DND-41 (cell line): ENCODE results near the gene NEURL1.

ENCODE experiments used
- ATAC-seq: fragments of 200-7000 bp; cut with Tn5 transposase; 3 replicates; pipeline ENCODE4 v1.9.1; 2021; ENCODE audit warnings: low read depth; ENCODE audit not compliant: insufficient read depth
- DNase-seq: peaks from one replicate; pipeline ENCODE4 v3.0.0-alpha.2; 2020
- H2AFZ ChIP-seq: 2 replicates; pipeline ENCODE4 v1.6.0; 2012; ENCODE audit warnings: low read depth, low read length
- H3K27ac ChIP-seq: 2 replicates; pipeline ENCODE4 v1.5.1; 2012; ENCODE audit warnings: low read length, inconsistent platforms
- H3K27me3 ChIP-seq: fragments of 200-600 bp; sonication (generic); 2 replicates; pipeline ENCODE4 v1.6.0; 2012; ENCODE audit warnings: low read length, mild to moderate bottlenecking, inconsistent platforms; ENCODE audit not compliant: insufficient read depth, poor library complexity
- H3K36me3 ChIP-seq: 2 replicates; pipeline ENCODE4 v1.5.1; 2012; ENCODE audit warnings: low read length, inconsistent platforms; ENCODE audit not compliant: insufficient read depth
- H3K4me1 ChIP-seq: 2 replicates; pipeline ENCODE4 v1.5.1; 2012; ENCODE audit warnings: mild to moderate bottlenecking, low read length; ENCODE audit not compliant: insufficient read depth
- H3K4me2 ChIP-seq: 2 replicates; pipeline ENCODE4 v1.6.0; 2012; ENCODE audit warnings: mild to moderate bottlenecking, moderate library complexity, low read length, inconsistent platforms; ENCODE audit not compliant: insufficient read depth
- H3K4me3 ChIP-seq, 2 experiments: fragments of 200-600 bp in 1 of 2; shearing (Covaris generic) in 1 of 2; 2 replicates each; pipeline ENCODE4 v1.5.1; 2012 to 2016; ENCODE audit warnings: inconsistent platforms in 2 of 2, low read length in 2 of 2, mild to moderate bottlenecking in 2 of 2, low read depth in 1 of 2, moderate library complexity in 1 of 2
- H3K79me2 ChIP-seq: 2 replicates; pipeline ENCODE4 v1.6.0; 2012; ENCODE audit warnings: low read length, inconsistent platforms; ENCODE audit not compliant: insufficient read depth
- H3K9ac ChIP-seq: 2 replicates; pipeline ENCODE4 v1.6.0; 2012; ENCODE audit warnings: low read depth, mild to moderate bottlenecking, inconsistent platforms, low read length, moderate library complexity
- H3K9me3 ChIP-seq: 2 replicates; pipeline ENCODE4 v1.5.1; 2012; ENCODE audit warnings: low read length, moderate library complexity, mild to moderate bottlenecking, inconsistent platforms; ENCODE audit not compliant: insufficient read depth, severe bottlenecking
- H4K20me1 ChIP-seq: 2 replicates; pipeline ENCODE4 v1.6.0; 2012; ENCODE audit warnings: low read length; ENCODE audit not compliant: insufficient read depth
- CTCF ChIP-seq: IDR thresholded peaks from 2 replicates; pipeline ENCODE4 v1.5.1; 2012; ENCODE audit warnings: borderline replicate concordance, low read length, moderate library complexity, mild to moderate bottlenecking; ENCODE audit not compliant: poor library complexity, severe bottlenecking; ENCODE audit errors: extremely low read depth
- EZH2 ChIP-seq: IDR thresholded peaks from 3 replicates; pipeline ENCODE4 v1.6.1; 2012; ENCODE audit warnings: borderline replicate concordance, low read depth, mild to moderate bottlenecking, moderate library complexity, low read length, inconsistent platforms; ENCODE audit not compliant: severe bottlenecking

Gene NEURL1

GRCh38 chr10:103552856-103553742, 59.6 kb downstream of the NEURL1 start:
- Histone ChIP-seq H4K20me1 (no peaks in the 10 kb centered on the region; the same call in 1 of the 2 replicates), H3K9me3 (no peaks in the 10 kb centered on the region), H3K27ac (no peak overlapping the region), H3K4me3 (no peak overlapping the region), H3K9ac (no peak overlapping the region), H3K4me1 (no peaks in the 10 kb centered on the region), H3K36me3 (no peaks in the 10 kb centered on the region), H3K79me2 (no peaks in the 10 kb centered on the region), H3K4me2 (no peak overlapping the region), H2AFZ (no peak overlapping the region), H3K27me3 (no peaks in the 10 kb centered on the region)
- no peak for ATAC-seq
- DNase-seq: no peak
- no peak for TF ChIP-seq CTCF
- TF ChIP-seq EZH2: no peak

DNA sequence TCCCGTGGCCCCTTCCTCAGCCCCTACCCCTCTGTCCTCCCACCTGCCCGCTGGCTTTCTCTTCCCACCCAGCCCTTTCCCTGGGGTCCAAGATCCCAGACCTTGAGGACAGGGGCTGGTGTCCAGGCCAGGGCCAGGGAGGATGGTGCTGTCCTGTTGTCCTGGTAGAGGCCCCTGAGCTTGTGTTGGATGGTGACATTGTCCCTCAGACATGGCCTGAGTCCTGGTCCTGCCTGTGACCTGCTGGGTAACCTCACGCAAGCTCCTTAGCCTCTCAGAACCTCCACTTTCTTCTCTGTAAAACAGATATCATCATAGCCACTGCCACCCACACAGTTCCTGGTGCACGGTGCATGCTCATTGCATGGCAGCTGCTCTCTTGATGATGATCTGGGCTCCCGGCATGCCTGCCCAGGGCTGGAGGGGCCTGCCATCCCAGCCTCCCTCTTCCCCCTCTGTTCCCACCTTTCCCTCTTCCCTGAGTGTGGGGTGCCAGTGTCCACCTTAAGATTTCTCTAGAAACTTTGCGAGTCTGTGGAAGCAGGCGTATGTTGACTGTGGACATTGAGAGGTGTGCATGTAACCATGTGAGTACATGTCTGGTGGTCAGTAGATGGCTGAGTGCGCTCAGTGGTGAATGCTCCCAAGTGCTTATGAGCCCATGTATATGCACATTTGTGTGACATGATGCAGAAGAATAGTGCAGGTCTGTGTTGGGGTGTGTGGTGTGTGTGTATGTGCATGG, 60.4 kb downstream of the NEURL1 start:
- no peak overlapping the region for H3K4me3 ChIP-seq
- no peak overlapping the region for H3K27ac ChIP-seq
- no peak for ATAC-seq
- H3K79me2 ChIP-seq: no peaks in the 10 kb centered on the region
- peaks cover 5% of the 10 kb centered on the region for H3K27me3 ChIP-seq
- no peaks in the 10 kb centered on the region for H3K9me3 ChIP-seq
- H3K4me2 ChIP-seq: no peak overlapping the region
- H3K4me1 ChIP-seq: no peaks in the 10 kb centered on the region
- no peak for DNase-seq
- no peaks in the 10 kb centered on the region; the same call in 1 of the 2 replicates for H4K20me1 ChIP-seq
- no peak overlapping the region for H3K9ac ChIP-seq
- H2AFZ ChIP-seq: no peak overlapping the region
- TF ChIP-seq EZH2 (no peak), CTCF (no peak)
- H3K36me3 ChIP-seq: no peaks in the 10 kb centered on the region

DNA sequence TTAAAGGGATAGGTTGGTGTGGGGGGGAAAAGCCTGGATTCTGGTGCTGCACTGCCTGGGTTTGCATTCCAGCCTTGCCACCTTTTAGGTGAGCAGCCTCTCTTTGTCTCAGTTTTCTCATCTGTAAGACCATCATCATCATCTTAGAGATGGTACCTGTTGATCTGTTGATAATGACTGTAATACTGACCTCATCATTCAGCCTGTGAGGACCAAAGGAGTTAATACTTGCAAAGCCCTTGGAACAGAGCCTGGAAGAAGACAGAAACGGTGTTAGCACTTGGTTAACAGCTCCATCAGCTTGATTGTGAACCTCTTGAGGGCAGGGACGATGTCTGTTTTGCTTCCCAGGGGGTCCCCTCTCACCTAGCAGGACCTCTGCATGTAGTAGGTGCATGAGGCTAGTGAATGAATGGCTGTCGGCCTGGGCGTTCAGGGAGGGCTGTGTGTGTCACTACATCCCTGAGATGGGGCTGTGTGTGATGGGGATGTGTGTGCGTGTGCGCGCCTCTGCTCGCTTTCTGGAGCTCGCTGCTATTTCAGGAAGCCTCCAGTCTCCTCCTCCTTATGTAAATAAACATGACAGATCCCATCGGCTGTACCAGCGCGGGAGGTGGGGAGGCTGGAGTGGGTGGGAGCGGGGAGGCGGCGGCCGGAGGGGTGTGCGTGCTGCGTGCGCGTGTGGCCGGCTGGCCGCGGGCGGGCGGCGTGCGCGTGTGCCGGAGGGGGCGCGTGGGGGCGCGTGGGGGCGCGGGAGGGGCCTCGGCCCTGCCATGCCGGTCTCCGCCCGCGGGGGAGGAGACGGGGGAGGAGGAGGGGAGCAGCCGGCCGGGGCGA, 61.2 kb downstream of the NEURL1 start:
- TF ChIP-seq EZH2 (no peak), CTCF (no peak)
- no peaks in the 10 kb centered on the region for H3K4me1 ChIP-seq
- H3K9ac ChIP-seq: no peak overlapping the region
- H3K79me2 ChIP-seq: no peaks in the 10 kb centered on the region
- no peaks in the 10 kb centered on the region; the same call in 1 of the 2 replicates for H4K20me1 ChIP-seq
- H2AFZ ChIP-seq: no peak overlapping the region
- H3K27ac ChIP-seq: no peak overlapping the region
- DNase-seq (no peak), ATAC-seq (no peak)
- no peaks in the 10 kb centered on the region for H3K9me3 ChIP-seq
- H3K36me3 ChIP-seq: no peaks in the 10 kb centered on the region
- H3K27me3 ChIP-seq: peaks cover 6% of the 10 kb centered on the region
- H3K4me3 ChIP-seq: no peak overlapping the region
- H3K4me2 ChIP-seq: no peak overlapping the region
